SK-N-SH (cell line): ENCODE data around the gene HEXA. TPM values are rescaled to one million over a fixed set of nuclear protein-coding genes. Genes with fewer than 3 reads are reported as not detected.

Experiments used
- CTCF ChIA-PET: fragments of 300-600, 350-600 bp; formaldehyde crosslinking; extraction: SDS; loops from one replicate; lab custom pipeline; 2021; lab: Yijun Ruan, JAX
- POLR2A ChIA-PET: fragments of 350-600 bp; sonication (Branson Sonifier 250); formaldehyde crosslinking; extraction: SDS; loops from one replicate; lab custom pipeline; 2020; ENCODE audit warnings: antibody characterized with exemption, inconsistent platforms; lab: Yijun Ruan, JAX
- DNase-seq: peaks from one replicate; pipeline ENCODE4 v3.0.0; 2012
- H2AFZ ChIP-seq: fragments of 200-600 bp; sonication (generic); 2 replicates; pipeline ENCODE4 v1.8.1; 2016; ENCODE audit warnings: antibody characterized with exemption, mild to moderate bottlenecking, low read depth
- H3F3A ChIP-seq: fragments of 200-600 bp; sonication (generic); replicated peaks from 2 replicates; pipeline ENCODE3; 2016; ENCODE audit warnings: antibody characterized with exemption, mild to moderate bottlenecking; ENCODE audit not compliant: insufficient read depth
- H3K27ac ChIP-seq, 2 experiments: fragments of 200-500 bp in 1 of 2; fragments of 200-600 bp in 1 of 2; sonication (Bioruptor generic) in 1 of 2; sonication (generic), shearing (Covaris generic) in 1 of 2; 2 replicates each; pipeline versions ENCODE4 v1.5.1 to v1.6.1; 2014 to 2016; ENCODE audit warnings: low read depth in 2 of 2, inconsistent platforms in 1 of 2, low read length in 1 of 2, mild to moderate bottlenecking in 1 of 2, mixed read lengths in 1 of 2
- H3K27me3 ChIP-seq: fragments of 200-600 bp; sonication (generic), shearing (Covaris generic); 2 replicates; pipeline ENCODE4 v1.6.1; 2016; ENCODE audit warnings: mixed run types; ENCODE audit not compliant: insufficient read depth
- H3K36me3 ChIP-seq, 2 experiments: fragments of 200-500 bp in 1 of 2; fragments of 200-600 bp in 1 of 2; sonication (Bioruptor generic) in 1 of 2; sonication (generic) in 1 of 2; replicated peaks in 1 of 2; 2 replicates each; pipeline versions ENCODE3 to v1.5.1; 2014 to 2016; ENCODE audit warnings: low read length in 1 of 2, mild to moderate bottlenecking in 1 of 2; ENCODE audit not compliant: insufficient read depth in 2 of 2, control insufficient read depth in 1 of 2
- H3K4me1 ChIP-seq, 2 experiments: fragments of 200-500 bp in 1 of 2; fragments of 200-600 bp in 1 of 2; sonication (Bioruptor generic) in 1 of 2; sonication (generic), shearing (Covaris generic) in 1 of 2; 2 replicates each; pipeline versions ENCODE4 v1.5.1 to v1.6.1; 2014 to 2016; ENCODE audit warnings: low read depth in 1 of 2, low read length in 1 of 2, mixed run types in 1 of 2; ENCODE audit not compliant: insufficient read depth in 2 of 2, control insufficient read depth in 1 of 2
- H3K4me2 ChIP-seq: fragments of 200-600 bp; sonication (generic), shearing (Covaris generic); 2 replicates; pipeline ENCODE4 v1.6.1; 2017; ENCODE audit warnings: mixed run types
- H3K4me3 ChIP-seq, 2 experiments: fragments of 200-500 bp in 1 of 2; fragments of 200-600 bp in 1 of 2; sonication (Bioruptor generic) in 1 of 2; sonication (generic), shearing (Covaris generic) in 1 of 2; 2 replicates each; pipeline versions ENCODE4 v1.5.1 to v1.8.1; 2014 to 2016; ENCODE audit warnings: low read depth in 2 of 2, inconsistent platforms in 1 of 2, low read length in 1 of 2, mild to moderate bottlenecking in 1 of 2, mixed read lengths in 1 of 2, moderate library complexity in 1 of 2
- H3K79me2 ChIP-seq: fragments of 200-600 bp; sonication (generic); 2 replicates; pipeline ENCODE4 v1.8.1; 2017; ENCODE audit warnings: mild to moderate bottlenecking; ENCODE audit not compliant: insufficient read depth
- H3K9ac ChIP-seq: fragments of 200-600 bp; sonication (generic); 2 replicates; pipeline ENCODE4 v1.6.1; 2017; ENCODE audit warnings: mixed run types
- H3K9me2 ChIP-seq: fragments of 200-600 bp; sonication (generic); 2 replicates; pipeline ENCODE4 v1.6.1; 2017; ENCODE audit warnings: mixed run types
- H3K9me3 ChIP-seq: fragments of 200-600 bp; sonication (generic); 2 replicates; pipeline ENCODE4 v1.6.1; 2017; ENCODE audit warnings: mixed run types, mild to moderate bottlenecking, moderate library complexity
- H4K20me1 ChIP-seq: fragments of 200-600 bp; sonication (generic); 2 replicates; pipeline ENCODE4 v1.6.1; 2017; ENCODE audit warnings: mild to moderate bottlenecking, mixed run types; ENCODE audit not compliant: insufficient read depth
- ELF1 ChIP-seq: IDR thresholded peaks from 2 replicates; pipeline ENCODE4 v1.4.0; 2012
- FOXM1 ChIP-seq: IDR thresholded peaks from 2 replicates; pipeline ENCODE4 v1.4.0; 2012; ENCODE audit warnings: low read depth, mild to moderate bottlenecking
- MEF2A ChIP-seq: IDR thresholded peaks from 2 replicates; pipeline ENCODE4 v1.4.0; 2012; ENCODE audit warnings: low read depth, borderline replicate concordance
- MXI1 ChIP-seq: IDR thresholded peaks from 2 replicates; pipeline ENCODE4 v1.6.1; 2012; ENCODE audit warnings: mild to moderate bottlenecking, low read depth, low read length, improper control_type of control experiment
- RAD21 ChIP-seq: IDR thresholded peaks from 2 replicates; pipeline ENCODE4 v1.6.1; 2012; ENCODE audit warnings: mild to moderate bottlenecking, low read length
- RCOR1 ChIP-seq: fragments of 150-350 bp; IDR thresholded peaks from 2 replicates; pipeline ENCODE4 v1.6.1; 2017; ENCODE audit warnings: antibody characterized with exemption, low read length
- SIN3A ChIP-seq: IDR thresholded peaks from 2 replicates; pipeline ENCODE4 v1.6.1; 2012; ENCODE audit warnings: low read depth, mild to moderate bottlenecking, low read length, moderate library complexity, borderline replicate concordance
- SMC3 ChIP-seq: IDR thresholded peaks from 2 replicates; pipeline ENCODE4 v1.6.1; 2012; ENCODE audit warnings: low read depth, low read length, improper control_type of control experiment
- YY1 ChIP-seq: IDR thresholded peaks from 2 replicates; pipeline ENCODE4 v1.4.0; 2012; ENCODE audit warnings: low read depth, mild to moderate bottlenecking
- WGBS: methylation state at CpG from one replicate; pipeline ENCODE4 v1.1.6; 2017; ENCODE audit warnings: low lambda C conversion rate; 5-methylcytosine and 5-hydroxymethylcytosine counted together
- polyA plus RNA-seq, 3 experiments: library from polyadenylated mRNA; depleted of rRNA; stranded (reverse); fragments of >200 nt; gene quantifications; 2 replicates each; pipeline ENCODE4 v1.2.3, GENCODE V29; 2012
- TF ChIP-seq, protein P1 (sequence below): fragments of 200-600 bp; sonication (generic); IDR thresholded peaks from 2 replicates; pipeline ENCODE4 v1.6.1; 2017; ENCODE audit warnings: antibody characterized with exemption, mild to moderate bottlenecking, moderate library complexity
- TF ChIP-seq, protein P2 (sequence below): fragments of 150-350 bp; IDR thresholded peaks from 2 replicates; pipeline ENCODE4 v1.6.1; 2016; ENCODE audit warnings: mild to moderate bottlenecking, low read depth, low read length

HEXA gene
- polyA plus RNA-seq, 1 of the 3 experiments (the other 2 are of a cell fraction) = 251 TPM

DNA sequence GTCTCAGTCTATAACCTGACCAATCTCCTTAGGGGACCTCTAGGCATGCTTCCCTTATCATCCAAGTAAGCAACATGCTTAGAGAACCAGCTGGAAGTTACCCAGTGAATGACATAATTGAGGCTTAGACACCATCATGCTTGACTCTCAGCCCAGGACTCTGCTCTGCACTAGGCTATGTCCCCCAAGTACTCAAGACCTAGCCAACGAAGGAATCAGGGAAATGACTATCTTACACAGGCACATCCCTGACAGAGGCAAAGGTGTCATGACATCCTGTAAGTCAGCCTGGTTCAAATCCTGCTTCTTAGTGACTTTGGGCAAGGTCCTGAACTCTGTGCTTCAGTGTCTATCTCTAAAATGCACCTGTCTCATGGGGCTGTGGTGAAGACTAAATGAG, 31.2 kb downstream of the HEXA start:
- Histone ChIP-seq H3K4me3 (no peak overlapping the region), H3K27me3 (no peaks in the 10 kb centered on the region), H3K27ac (no peak overlapping the region), H3F3A (peaks cover 23% of the 10 kb centered on the region), H3K9me3 (no peaks in the 10 kb centered on the region), H3K79me2 (no peaks in the 10 kb centered on the region), H3K9ac (no peak overlapping the region), H3K36me3 (peaks cover 16 to 55% of the 10 kb centered on the region in 2 experiments), H3K4me2 (no peak overlapping the region), H3K9me2 (no peaks in the 10 kb centered on the region), H3K4me1 (peaks cover 0 to 3% of the 10 kb centered on the region in 2 experiments; a peak in 3 of 4 replicates), H4K20me1 (no peaks in the 10 kb centered on the region; the same call in 1 of the 2 replicates), H2AFZ (no peak overlapping the region)
- no peak for TF ChIP-seq FOXM1
- no peak for TF ChIP-seq ELF1
- no peak for TF ChIP-seq YY1
- 100% methylated on average over 1 of the region's 1 CpG for WGBS
- ChIA-PET CTCF (interaction anchor here (1.5 kb wide), 1 partner anchor 255 kb away, joined by 3 read pairs; no protein-coding TSS in a partner anchor), POLR2A (no interaction called here)
- DNase-seq = no peak

DNA sequence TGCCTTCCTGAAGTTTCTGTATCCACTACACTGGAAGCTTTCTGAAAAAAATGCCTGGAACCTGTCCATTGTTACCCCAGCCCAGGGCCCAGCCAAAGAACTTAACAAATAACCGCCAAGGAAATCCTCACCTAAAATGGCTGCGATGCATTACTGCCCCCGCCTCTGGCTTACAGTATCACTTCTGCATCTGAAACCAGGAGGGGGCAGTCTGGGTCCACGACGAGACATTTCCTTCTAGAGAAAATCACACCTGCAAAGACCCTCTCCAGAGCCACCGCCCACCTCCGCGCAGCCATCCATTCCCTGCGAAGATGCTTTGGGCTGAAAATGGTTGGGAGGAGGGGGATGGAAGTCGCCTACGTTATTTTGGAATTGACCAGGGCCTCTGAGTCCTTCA, 33.4 kb downstream of the HEXA start:
- ChIA-PET POLR2A (no interaction called here), CTCF (interaction anchor here (1.0 kb wide), 1 partner anchor 329 kb away, joined by 6 read pairs; no protein-coding TSS in a partner anchor)
- H3K27ac ChIP-seq = no peak overlapping the region
- H3K4me3 ChIP-seq = peak overlapping the region in 1 of 2 experiments; percentile 13; a peak in 1 of 4 replicates
- H3F3A ChIP-seq = peaks cover 26% of the 10 kb centered on the region
- no peaks in the 10 kb centered on the region for H3K27me3 ChIP-seq
- H4K20me1 ChIP-seq = no peaks in the 10 kb centered on the region; the same call in 1 of the 2 replicates
- H3K36me3 ChIP-seq = peaks cover 9 to 39% of the 10 kb centered on the region in 2 experiments
- no peak overlapping the region for H3K4me2 ChIP-seq
- peaks cover 0 to 10% of the 10 kb centered on the region in 2 experiments for H3K4me1 ChIP-seq
- H3K9me2 ChIP-seq = no peaks in the 10 kb centered on the region
- WGBS = 80% methylated on average over 11 of the region's 11 CpGs
- peak; percentile 43 for DNase-seq
- H3K79me2 ChIP-seq = no peaks in the 10 kb centered on the region
- TF ChIP-seq YY1 = no peak
- TF ChIP-seq RAD21 = peak; percentile 62
- no peak for TF ChIP-seq SIN3A
- TF ChIP-seq, protein P1, sequence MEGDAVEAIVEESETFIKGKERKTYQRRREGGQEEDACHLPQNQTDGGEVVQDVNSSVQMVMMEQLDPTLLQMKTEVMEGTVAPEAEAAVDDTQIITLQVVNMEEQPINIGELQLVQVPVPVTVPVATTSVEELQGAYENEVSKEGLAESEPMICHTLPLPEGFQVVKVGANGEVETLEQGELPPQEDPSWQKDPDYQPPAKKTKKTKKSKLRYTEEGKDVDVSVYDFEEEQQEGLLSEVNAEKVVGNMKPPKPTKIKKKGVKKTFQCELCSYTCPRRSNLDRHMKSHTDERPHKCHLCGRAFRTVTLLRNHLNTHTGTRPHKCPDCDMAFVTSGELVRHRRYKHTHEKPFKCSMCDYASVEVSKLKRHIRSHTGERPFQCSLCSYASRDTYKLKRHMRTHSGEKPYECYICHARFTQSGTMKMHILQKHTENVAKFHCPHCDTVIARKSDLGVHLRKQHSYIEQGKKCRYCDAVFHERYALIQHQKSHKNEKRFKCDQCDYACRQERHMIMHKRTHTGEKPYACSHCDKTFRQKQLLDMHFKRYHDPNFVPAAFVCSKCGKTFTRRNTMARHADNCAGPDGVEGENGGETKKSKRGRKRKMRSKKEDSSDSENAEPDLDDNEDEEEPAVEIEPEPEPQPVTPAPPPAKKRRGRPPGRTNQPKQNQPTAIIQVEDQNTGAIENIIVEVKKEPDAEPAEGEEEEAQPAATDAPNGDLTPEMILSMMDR = peak; percentile 54
- H3K9me3 ChIP-seq = no peaks in the 10 kb centered on the region
- H3K9ac ChIP-seq = no peak overlapping the region
- H2AFZ ChIP-seq = no peak overlapping the region

GRCh38 chr15:72341361-72341760, 34.5 kb downstream of the HEXA start:
- Histone ChIP-seq H3K4me2 (no peak overlapping the region), H4K20me1 (no peaks in the 10 kb centered on the region; the same call in 1 of the 2 replicates), H3K4me1 (peaks cover 0 to 10% of the 10 kb centered on the region in 2 experiments), H3K27ac (peak overlapping the region; percentile 23 to 80; a peak in 1 of 4 replicates), H3K9me3 (no peaks in the 10 kb centered on the region), H2AFZ (no peak overlapping the region), H3K9ac (no peak overlapping the region), H3K4me3 (no peak overlapping the region), H3F3A (peaks cover 26% of the 10 kb centered on the region), H3K27me3 (no peaks in the 10 kb centered on the region), H3K79me2 (no peaks in the 10 kb centered on the region), H3K36me3 (peaks cover 9 to 34% of the 10 kb centered on the region in 2 experiments), H3K9me2 (no peaks in the 10 kb centered on the region)
- CTCF ChIA-PET = interaction anchor here (0.9 to 1.9 kb wide), 3 partner anchors 27 to 35 kb away, joined by 3 to 14 read pairs (median 5); partner anchors contain the start of gene HEXA
- over 99% methylated on average over 5 of the region's 6 CpGs for WGBS
- POLR2A ChIA-PET = no interaction called here
- TF ChIP-seq, protein P1 = peak; percentile 36
- no peak for TF ChIP-seq MXI1
- TF ChIP-seq, protein P2, sequence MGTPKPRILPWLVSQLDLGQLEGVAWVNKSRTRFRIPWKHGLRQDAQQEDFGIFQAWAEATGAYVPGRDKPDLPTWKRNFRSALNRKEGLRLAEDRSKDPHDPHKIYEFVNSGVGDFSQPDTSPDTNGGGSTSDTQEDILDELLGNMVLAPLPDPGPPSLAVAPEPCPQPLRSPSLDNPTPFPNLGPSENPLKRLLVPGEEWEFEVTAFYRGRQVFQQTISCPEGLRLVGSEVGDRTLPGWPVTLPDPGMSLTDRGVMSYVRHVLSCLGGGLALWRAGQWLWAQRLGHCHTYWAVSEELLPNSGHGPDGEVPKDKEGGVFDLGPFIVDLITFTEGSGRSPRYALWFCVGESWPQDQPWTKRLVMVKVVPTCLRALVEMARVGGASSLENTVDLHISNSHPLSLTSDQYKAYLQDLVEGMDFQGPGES = no peak
- TF ChIP-seq SMC3 = peak; percentile 25; the same call in 1 of the 2 replicates
- TF ChIP-seq RCOR1 = no peak
- no peak for TF ChIP-seq MEF2A
- peak; percentile 39 for DNase-seq
